H9 (cell line): ENCODE data around the gene FIGNL2. TPM values are rescaled to one million over a fixed set of nuclear protein-coding genes. Genes with fewer than 3 reads are reported as not detected.

Experiments used
- DNase-seq: peaks from one replicate; pipeline ENCODE4 v3.0.0-alpha.2; 2017
- H2AFZ ChIP-seq: one replicate; pipeline ENCODE4 v1.6.1; 2013; ENCODE audit warnings: mild to moderate bottlenecking, low read length, control low read depth, moderate library complexity
- H2AK5ac ChIP-seq: 2 replicates; pipeline ENCODE4 v1.6.1; 2013; ENCODE audit warnings: low read length, control low read depth, mixed read lengths; ENCODE audit not compliant: insufficient read length
- H2BK120ac ChIP-seq: one replicate; pipeline ENCODE4 v1.6.1; 2013; ENCODE audit warnings: low read depth, mild to moderate bottlenecking, low read length, control low read depth, inconsistent platforms; ENCODE audit not compliant: poor library complexity, severe bottlenecking
- H2BK12ac ChIP-seq: 2 replicates; pipeline ENCODE4 v1.6.1; 2013; ENCODE audit warnings: low read length, control low read depth, mixed read lengths, low read depth; ENCODE audit not compliant: insufficient read length
- H2BK15ac ChIP-seq: 2 replicates; pipeline ENCODE4 v1.6.1; 2013; ENCODE audit warnings: low read depth, low read length, control low read depth
- H2BK20ac ChIP-seq: one replicate; pipeline ENCODE4 v1.6.1; 2013; ENCODE audit warnings: low read depth, mild to moderate bottlenecking, low read length, control low read depth, inconsistent platforms; ENCODE audit not compliant: poor library complexity, severe bottlenecking
- H2BK5ac ChIP-seq: 2 replicates; pipeline ENCODE4 v1.6.1; 2013; ENCODE audit warnings: low read length, control low read depth, mixed read lengths; ENCODE audit not compliant: insufficient read length
- H3K14ac ChIP-seq: 2 replicates; pipeline ENCODE4 v1.6.1; 2013; ENCODE audit warnings: low read length, control low read depth; ENCODE audit not compliant: insufficient read depth
- H3K18ac ChIP-seq: 2 replicates; pipeline ENCODE4 v1.6.1; 2013; ENCODE audit warnings: low read depth, mild to moderate bottlenecking, mixed read lengths, low read length, control low read depth; ENCODE audit not compliant: insufficient read length
- H3K23ac ChIP-seq: 2 replicates; pipeline ENCODE4 v1.6.1; 2013; ENCODE audit warnings: low read length, control low read depth, mixed read lengths, low read depth; ENCODE audit not compliant: insufficient read length
- H3K23me2 ChIP-seq: 2 replicates; pipeline ENCODE4 v1.6.1; 2013; ENCODE audit warnings: low read depth, mild to moderate bottlenecking, mixed read lengths, low read length, control low read depth; ENCODE audit not compliant: insufficient read length, poor library complexity, severe bottlenecking
- H3K27ac ChIP-seq: 2 replicates; pipeline ENCODE4 v1.5.1; 2013; ENCODE audit warnings: low read length, control low read depth, mixed read lengths, low read depth; ENCODE audit not compliant: insufficient read length
- H3K27me3 ChIP-seq: 2 replicates; pipeline ENCODE4 v1.6.1; 2013; ENCODE audit warnings: low read length, control low read depth, inconsistent platforms; ENCODE audit not compliant: insufficient read depth
- H3K4ac ChIP-seq: 2 replicates; pipeline ENCODE4 v1.6.1; 2013; ENCODE audit warnings: low read depth, mild to moderate bottlenecking, control low read depth, inconsistent platforms, low read length, moderate library complexity
- H3K4me1 ChIP-seq: 2 replicates; pipeline ENCODE4 v1.6.1; 2013; ENCODE audit warnings: low read length, control low read depth, inconsistent platforms; ENCODE audit not compliant: insufficient read depth
- H3K4me2 ChIP-seq: 2 replicates; pipeline ENCODE4 v1.6.1; 2013; ENCODE audit warnings: low read length, control low read depth, mixed read lengths; ENCODE audit not compliant: insufficient read length, insufficient read depth
- H3K56ac ChIP-seq: 2 replicates; pipeline ENCODE4 v1.6.1; 2013; ENCODE audit warnings: low read depth, mild to moderate bottlenecking, mixed read lengths, low read length, control low read depth; ENCODE audit not compliant: insufficient read length
- H3K79me1 ChIP-seq: 2 replicates; pipeline ENCODE4 v1.6.1; 2013; ENCODE audit warnings: low read depth, mild to moderate bottlenecking, moderate library complexity, low read length, control low read depth, inconsistent platforms; ENCODE audit not compliant: insufficient read depth, poor library complexity, severe bottlenecking
- H3K79me2 ChIP-seq: 2 replicates; pipeline ENCODE4 v1.6.1; 2013; ENCODE audit warnings: low read length, control low read depth, inconsistent platforms; ENCODE audit not compliant: insufficient read depth
- H3K9ac ChIP-seq: 2 replicates; pipeline ENCODE4 v1.6.1; 2013; ENCODE audit warnings: low read length, control low read depth, mixed read lengths; ENCODE audit not compliant: insufficient read length; ENCODE audit errors: extremely low read depth
- H3K9me3 ChIP-seq: one replicate; pipeline ENCODE4 v1.6.1; 2013; ENCODE audit warnings: low read depth, low read length, inconsistent platforms; ENCODE audit not compliant: control insufficient read depth
- H3T11ph ChIP-seq: one replicate; pipeline ENCODE4 v1.6.1; 2013; ENCODE audit warnings: mild to moderate bottlenecking, low read length, control low read depth, inconsistent platforms
- H4K20me1 ChIP-seq: one replicate; pipeline ENCODE4 v1.6.1; 2013; ENCODE audit not compliant: control insufficient read depth, insufficient read length, insufficient read depth
- H4K5ac ChIP-seq: 2 replicates; pipeline ENCODE4 v1.6.1; 2013; ENCODE audit warnings: low read depth, mild to moderate bottlenecking, mixed read lengths, low read length, control low read depth; ENCODE audit not compliant: insufficient read length
- H4K8ac ChIP-seq: replicated peaks from 2 replicates; pipeline ENCODE4 v1.6.1; 2013; ENCODE audit warnings: low read length, control low read depth, mixed read lengths, low read depth; ENCODE audit not compliant: insufficient read length
- H4K91ac ChIP-seq: 2 replicates; pipeline ENCODE4 v1.6.1; 2013; ENCODE audit warnings: low read depth, mild to moderate bottlenecking, moderate library complexity, mixed read lengths, low read length, control low read depth; ENCODE audit not compliant: insufficient read length
- H3K27ac Mint-ChIP-seq, 3 experiments: 2 replicates in 2 of 3; 3 replicates in 1 of 3; pipeline ENCODE4 v1.8.0; 2020 to 2021; ENCODE audit warnings: mixed read lengths in 3 of 3, mild to moderate bottlenecking in 1 of 3, moderate library complexity in 1 of 3
- H3K27me3 Mint-ChIP-seq: 2 replicates; pipeline ENCODE4 v1.8.0; 2021; ENCODE audit warnings: low read depth, mild to moderate bottlenecking, moderate library complexity, mixed read lengths
- H3K36me3 Mint-ChIP-seq, 3 experiments: 2 replicates in 2 of 3; 3 replicates in 1 of 3; pipeline ENCODE4 v1.8.0; 2020 to 2021; ENCODE audit warnings: low read depth in 3 of 3, mixed read lengths in 3 of 3; ENCODE audit not compliant: insufficient read depth in 1 of 3
- H3K4me1 Mint-ChIP-seq, 2 experiments: 2 replicates each; pipeline ENCODE4 v1.8.0; 2020; ENCODE audit warnings: mixed read lengths in 2 of 2
- H3K4me3 Mint-ChIP-seq, 2 experiments: 2 replicates in 1 of 2; 3 replicates in 1 of 2; pipeline ENCODE4 v1.8.0; 2020 to 2021; ENCODE audit warnings: mild to moderate bottlenecking in 2 of 2, mixed read lengths in 2 of 2, moderate library complexity in 1 of 2
- H3K9me3 Mint-ChIP-seq, 2 experiments: 2 replicates in 1 of 2; 3 replicates in 1 of 2; pipeline ENCODE4 v1.8.0; 2020; ENCODE audit warnings: mild to moderate bottlenecking in 2 of 2, mixed read lengths in 2 of 2, moderate library complexity in 1 of 2
- CTCF ChIP-seq: fragments of 200-600 bp; sonication (generic); conservative IDR thresholded peaks from 3 replicates; pipeline ENCODE4 v1.8.0; 2021; ENCODE audit warnings: antibody characterized with exemption, mild to moderate bottlenecking
- WGBS: extraction: QIAGEN DNeasy Blood & Tissue Kit; methylation state at CpG from one replicate; pipeline ENCODE4 v1.1.7; 2013; ENCODE audit warnings: missing lambda C conversion rate, low lambda C conversion rate, mixed read lengths; ENCODE audit not compliant: insufficient read length; ENCODE audit errors: extremely low coverage; 5-methylcytosine and 5-hydroxymethylcytosine counted together
- total RNA-seq: library from RNA; stranded (reverse); gene quantifications from 2 replicates; pipeline ENCODE4 v1.2.1, GENCODE V29; 2021

Gene FIGNL2
- total RNA-seq, 1 experiment from 2014 or later = 19.7 TPM

- Mint-ChIP-seq H3K27ac (no peak overlapping the region), H3K9me3 (no peaks in the 10 kb centered on the region), H3K36me3 (peaks cover 0 to 14% (median 9%) of the 10 kb centered on the region in 3 experiments; a peak in 4 of 7 replicates), H3K27me3 (peaks cover 37% of the 10 kb centered on the region), H3K4me1 (peaks cover 63 to 80% of the 10 kb centered on the region in 2 experiments), H3K4me3 (no peak overlapping the region)
- no peak overlapping the region for H2BK120ac ChIP-seq
- H3K4me2 ChIP-seq = no peak overlapping the region
- H3K79me1 ChIP-seq = no peaks in the 10 kb centered on the region
- no peaks in the 10 kb centered on the region for H4K20me1 ChIP-seq
- H2BK15ac ChIP-seq = no peak overlapping the region
- no peak overlapping the region for H3K23ac ChIP-seq
- TF ChIP-seq CTCF = no peak
- no peaks in the 10 kb centered on the region; the same call in 1 of the 2 replicates for H3K4me1 ChIP-seq
- no peak for DNase-seq
- no peak overlapping the region for H2BK12ac ChIP-seq
- H3K56ac ChIP-seq = no peak overlapping the region
- H2BK20ac ChIP-seq = no peak overlapping the region
- no peak overlapping the region for H3K18ac ChIP-seq
- H3K27me3 ChIP-seq = no peaks in the 10 kb centered on the region
- H3K4ac ChIP-seq = no peak overlapping the region
- no peak overlapping the region for H4K8ac ChIP-seq
- no peak overlapping the region for H2BK5ac ChIP-seq
- WGBS = no CpG with 5 or more reads among the region's 6 CpGs
- no peak overlapping the region for H2AFZ ChIP-seq
- H3K79me2 ChIP-seq = no peaks in the 10 kb centered on the region
- H3T11ph ChIP-seq = no peak overlapping the region
- no peak overlapping the region for H3K9ac ChIP-seq
- H4K5ac ChIP-seq = no peak overlapping the region
- H3K14ac ChIP-seq = no peak overlapping the region
- H2AK5ac ChIP-seq = no peak overlapping the region
- H3K27ac ChIP-seq = no peak overlapping the region
- no peaks in the 10 kb centered on the region for H3K23me2 ChIP-seq
- H3K9me3 ChIP-seq = no peaks in the 10 kb centered on the region
- H4K91ac ChIP-seq = no peak overlapping the region
Observed at GRCh38 chr12:51840966-51841365, 7.6 kb downstream of the FIGNL2 start.
